AG04450 (cell line): Measurements from ENCODE around the gene HPD. TPM values are rescaled to one million over a fixed set of nuclear protein-coding genes. Genes with fewer than 3 reads are reported as not detected.
"Not testable (repeated sequence)": the region's sequence is repeated elsewhere in the genome, so short reads cannot be mapped to it uniquely, and the experiment has no call there.

Experiments used
- CTCF ChIA-PET: fragments of 300-600, 350-600 bp; formaldehyde crosslinking; extraction: SDS; loops from one replicate; lab custom pipeline; 2022; ENCODE audit warnings: antibody characterized with exemption, inconsistent platforms; lab: Charles Lee
- POLR2A ChIA-PET: fragments of 350-600 bp; formaldehyde crosslinking; extraction: SDS; loops from one replicate; lab custom pipeline; 2021; ENCODE audit warnings: antibody characterized with exemption, inconsistent platforms; lab: Yijun Ruan, JAX
- DNase-seq: peaks from one replicate; pipeline ENCODE4 v3.0.0-alpha.2; 2011; ENCODE audit warnings: low read depth, low spot score
- H3K27ac ChIP-seq: one replicate; pipeline ENCODE4 v1.5.1; 2012; ENCODE audit warnings: low read depth, low read length, control low read depth
- H3K27me3 ChIP-seq: one replicate; pipeline ENCODE4 v1.6.0; 2012; ENCODE audit warnings: low read length; ENCODE audit not compliant: control insufficient read depth, insufficient read depth
- H3K4me3 ChIP-seq: 2 replicates; pipeline ENCODE4 v1.5.1; 2011; ENCODE audit warnings: mild to moderate bottlenecking, low read depth, low read length, control low read depth
- H3K9me3 ChIP-seq: 2 replicates; pipeline ENCODE4 v1.5.1; 2012; ENCODE audit warnings: low read length; ENCODE audit not compliant: control insufficient read depth, insufficient read depth
- polyA plus RNA-seq: library from polyadenylated mRNA; depleted of rRNA; stranded (reverse); fragments of >200 nt; gene quantifications from 2 replicates; pipeline ENCODE4 v1.2.3, GENCODE V29; 2011
- TF ChIP-seq, protein P1 (sequence below): IDR thresholded peaks from 2 replicates; pipeline ENCODE4 v1.5.1; 2011; ENCODE audit warnings: low read depth, low read length, control low read depth, inconsistent platforms

The HPD gene
- polyA plus RNA-seq, 1 experiment: 0.05 TPM

GRCh38 chr12:121866331-121866730 is 7.7 kb upstream of the HPD start:
- CTCF ChIA-PET: interaction anchor here (0.6 to 1.5 kb wide), 5 partner anchors 22 to 523 kb away, joined by 3 to 6 read pairs (median 5); partner anchors contain the start of gene PSMD9
- H3K27ac ChIP-seq: no peak overlapping the region

GRCh38 chr12:121861636-121862254 is 3.1 kb upstream of the HPD start:
- H3K9me3 ChIP-seq: no peaks in the 10 kb centered on the region
- TF ChIP-seq, protein P1, sequence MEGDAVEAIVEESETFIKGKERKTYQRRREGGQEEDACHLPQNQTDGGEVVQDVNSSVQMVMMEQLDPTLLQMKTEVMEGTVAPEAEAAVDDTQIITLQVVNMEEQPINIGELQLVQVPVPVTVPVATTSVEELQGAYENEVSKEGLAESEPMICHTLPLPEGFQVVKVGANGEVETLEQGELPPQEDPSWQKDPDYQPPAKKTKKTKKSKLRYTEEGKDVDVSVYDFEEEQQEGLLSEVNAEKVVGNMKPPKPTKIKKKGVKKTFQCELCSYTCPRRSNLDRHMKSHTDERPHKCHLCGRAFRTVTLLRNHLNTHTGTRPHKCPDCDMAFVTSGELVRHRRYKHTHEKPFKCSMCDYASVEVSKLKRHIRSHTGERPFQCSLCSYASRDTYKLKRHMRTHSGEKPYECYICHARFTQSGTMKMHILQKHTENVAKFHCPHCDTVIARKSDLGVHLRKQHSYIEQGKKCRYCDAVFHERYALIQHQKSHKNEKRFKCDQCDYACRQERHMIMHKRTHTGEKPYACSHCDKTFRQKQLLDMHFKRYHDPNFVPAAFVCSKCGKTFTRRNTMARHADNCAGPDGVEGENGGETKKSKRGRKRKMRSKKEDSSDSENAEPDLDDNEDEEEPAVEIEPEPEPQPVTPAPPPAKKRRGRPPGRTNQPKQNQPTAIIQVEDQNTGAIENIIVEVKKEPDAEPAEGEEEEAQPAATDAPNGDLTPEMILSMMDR: no peak
- ChIA-PET POLR2A (interaction anchor here (1.0 to 1.4 kb wide), 2 partner anchors 11 to 26 kb away, joined by 4 to 5 read pairs; partner anchors contain the start of gene PSMD9), CTCF (interaction anchor here (0.6 to 1.4 kb wide), 5 partner anchors 9 to 332 kb away, joined by 3 to 5 read pairs (median 4); no protein-coding TSS in a partner anchor)
- no peak for DNase-seq
- peak overlapping the region; percentile 29 for H3K4me3 ChIP-seq
- H3K27me3 ChIP-seq: no peaks in the 10 kb centered on the region
- no peak overlapping the region for H3K27ac ChIP-seq

More at GRCh38 chr12:121866331-121866730, 7.7 kb upstream of the HPD start:
- Histone ChIP-seq H3K27me3 (no peaks in the 10 kb centered on the region), H3K4me3 (no peak overlapping the region), H3K9me3 (no peaks in the 10 kb centered on the region)
- TF ChIP-seq, protein P1: no peak
- DNase-seq: peak; percentile 16
- POLR2A ChIA-PET: interaction anchor here (0.6 to 1.4 kb wide), 4 partner anchors 22 to 214 kb away, joined by 4 to 6 read pairs (median 6); partner anchors contain the start of gene PSMD9

- CTCF ChIA-PET: interaction anchor here (1.0 to 1.3 kb wide), 2 partner anchors 28 to 263 kb away, joined by 3 read pairs; partner anchors contain the start of gene PSMD9
- not testable (repeated sequence) for H3K27me3 ChIP-seq
Observed at GRCh38 chr12:121860699-121861098, 2.0 kb upstream of the HPD start.

GRCh38 chr12:121860257-121860656 is 1.6 kb upstream of the HPD start:
- Histone ChIP-seq H3K9me3 (no peaks in the 10 kb centered on the region), H3K27ac (no peak overlapping the region), H3K27me3 (no peaks in the 10 kb centered on the region), H3K4me3 (no peak overlapping the region)
- TF ChIP-seq, protein P1: no peak
- ChIA-PET CTCF (interaction anchor here (1.0 to 1.3 kb wide), 2 partner anchors 28 to 263 kb away, joined by 3 read pairs; partner anchors contain the start of gene PSMD9), POLR2A (no interaction called here)
- no peak for DNase-seq

More at GRCh38 chr12:121860699-121861098, 2.0 kb upstream of the HPD start:
- H3K27ac ChIP-seq, H3K9me3 ChIP-seq, DNase-seq, POLR2A ChIA-PET, H3K4me3 ChIP-seq: not testable (repeated sequence)

DNA sequence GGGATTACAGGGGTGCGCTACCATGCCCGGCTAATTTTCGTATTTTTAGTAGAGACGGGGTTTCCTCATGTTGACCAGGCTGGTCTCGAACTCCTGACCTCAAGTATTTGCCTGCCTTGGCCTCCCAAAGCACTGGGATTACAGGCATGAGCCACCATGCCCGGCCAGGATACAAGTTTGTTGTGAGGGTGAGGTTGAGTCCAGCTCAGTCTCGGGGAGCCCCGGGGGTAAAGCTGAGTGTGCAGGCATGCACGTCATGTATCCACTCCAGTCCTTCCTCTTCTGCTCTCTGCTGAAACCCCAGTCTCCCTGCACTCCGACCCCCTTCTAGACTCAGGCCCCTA is 369 bp downstream of the HPD start:
- ChIA-PET CTCF (interaction anchor here (0.8 to 1.6 kb wide), 2 partner anchors 31 to 64 kb away, joined by 4 to 7 read pairs; partner anchors contain the start of gene PSMD9), POLR2A (no interaction called here)
- Histone ChIP-seq H3K9me3 (no peaks in the 10 kb centered on the region), H3K27ac (no peak overlapping the region), H3K27me3 (no peaks in the 10 kb centered on the region), H3K4me3 (no peak overlapping the region)
- no peak for DNase-seq
- TF ChIP-seq, protein P1: no peak
